Measurements from ENCODE around the gene NFATC2.

The NFATC2 gene

DNA sequence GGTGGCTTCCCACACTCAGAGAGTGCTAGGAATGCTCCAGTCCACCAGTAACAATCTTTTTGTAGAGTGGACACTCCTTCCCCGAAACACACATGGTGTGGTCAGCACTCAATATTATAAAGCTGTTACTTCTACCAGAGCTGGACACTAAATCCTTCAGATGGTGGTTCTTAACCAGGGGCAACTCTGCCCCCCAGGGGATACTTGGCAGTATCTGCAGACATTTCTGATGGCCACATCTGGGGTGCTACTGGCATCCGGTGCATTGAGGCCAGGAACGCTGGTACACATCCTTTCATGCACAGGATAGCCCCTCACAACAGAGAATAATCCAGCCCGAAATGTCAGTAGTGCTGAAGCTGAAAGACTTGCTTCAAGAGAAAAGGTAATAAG is 124.4 kb downstream of the NFATC2 start:
- 94% methylated on average over 4 of the region's 4 CpGs for WGBS
- Histone ChIP-seq H3K4me1 (ENCODE audit: insufficient read depth, low read length) (peaks cover 5% of the 10 kb centered on the region; the same call in 1 of the 2 replicates), H3K4me3 (ENCODE audit: low read length) (no peak overlapping the region), H3K27ac (ENCODE audit: low read depth, low read length) (no peak overlapping the region), H3K36me3 (ENCODE audit: insufficient read depth, low read length) (no peaks in the 10 kb centered on the region), H3K9me3 (ENCODE audit: insufficient read depth, low read depth, low read length) (no peaks in the 10 kb centered on the region), H3K9ac (ENCODE audit: low read depth, low read length) (no peak overlapping the region), H3K27me3 (ENCODE audit: insufficient read depth, low read length) (no peaks in the 10 kb centered on the region)

DNA sequence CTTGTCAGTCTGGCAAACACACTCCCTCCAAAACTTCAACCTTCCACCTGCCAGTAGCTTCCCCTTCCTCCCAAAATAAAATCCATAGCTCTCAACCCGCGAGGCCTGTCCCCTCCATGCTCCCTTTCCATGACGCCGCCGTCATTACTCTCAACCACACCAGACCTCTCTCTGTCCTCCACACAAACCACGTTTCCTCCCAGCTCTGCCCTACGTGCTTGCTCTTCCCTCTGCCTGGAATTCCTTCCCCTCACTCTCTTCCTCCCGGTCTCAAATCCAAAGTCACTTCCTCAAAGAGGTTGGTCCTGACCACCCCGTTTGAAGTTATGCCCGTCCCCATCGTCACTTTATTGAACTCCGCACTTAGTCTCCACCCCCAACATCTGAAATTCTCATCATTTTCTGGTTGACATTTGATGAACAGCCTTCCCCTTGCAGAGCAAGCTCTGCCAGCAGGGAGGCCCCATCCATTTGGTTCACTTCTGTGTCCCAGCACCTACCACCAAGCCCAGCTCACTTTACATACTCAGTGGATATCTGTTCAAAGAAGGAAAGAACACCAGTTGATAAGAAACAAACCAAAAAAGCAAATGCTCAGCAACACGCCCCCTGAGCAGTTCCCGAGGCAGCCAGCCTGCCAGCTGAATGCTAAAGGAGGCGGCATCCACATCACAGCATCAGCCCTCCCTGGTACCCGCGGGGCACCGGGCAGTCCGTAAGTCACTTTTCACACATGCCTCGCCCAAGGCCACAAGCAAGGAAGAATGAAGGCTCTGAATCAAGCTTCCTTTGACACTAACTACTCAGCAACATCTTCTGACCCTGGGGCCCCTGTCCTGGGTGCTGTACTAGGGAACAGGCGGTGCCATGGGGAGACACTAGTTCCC is 125.0 kb downstream of the NFATC2 start:
- no peak overlapping the region for H3K27ac ChIP-seq (ENCODE audit: low read depth, low read length)
- H3K4me3 ChIP-seq (ENCODE audit: low read length): no peak overlapping the region
- H3K36me3 ChIP-seq (ENCODE audit: insufficient read depth, low read length): no peaks in the 10 kb centered on the region
- no peaks in the 10 kb centered on the region for H3K27me3 ChIP-seq (ENCODE audit: insufficient read depth, low read length)
- H3K9ac ChIP-seq (ENCODE audit: low read depth, low read length): no peak overlapping the region
- H3K4me1 ChIP-seq (ENCODE audit: insufficient read depth, low read length): peaks cover 4% of the 10 kb centered on the region; the same call in 1 of the 2 replicates
- no peaks in the 10 kb centered on the region for H3K9me3 ChIP-seq (ENCODE audit: insufficient read depth, low read depth, low read length)
- 84% methylated on average over 21 of the region's 21 CpGs for WGBS

DNA sequence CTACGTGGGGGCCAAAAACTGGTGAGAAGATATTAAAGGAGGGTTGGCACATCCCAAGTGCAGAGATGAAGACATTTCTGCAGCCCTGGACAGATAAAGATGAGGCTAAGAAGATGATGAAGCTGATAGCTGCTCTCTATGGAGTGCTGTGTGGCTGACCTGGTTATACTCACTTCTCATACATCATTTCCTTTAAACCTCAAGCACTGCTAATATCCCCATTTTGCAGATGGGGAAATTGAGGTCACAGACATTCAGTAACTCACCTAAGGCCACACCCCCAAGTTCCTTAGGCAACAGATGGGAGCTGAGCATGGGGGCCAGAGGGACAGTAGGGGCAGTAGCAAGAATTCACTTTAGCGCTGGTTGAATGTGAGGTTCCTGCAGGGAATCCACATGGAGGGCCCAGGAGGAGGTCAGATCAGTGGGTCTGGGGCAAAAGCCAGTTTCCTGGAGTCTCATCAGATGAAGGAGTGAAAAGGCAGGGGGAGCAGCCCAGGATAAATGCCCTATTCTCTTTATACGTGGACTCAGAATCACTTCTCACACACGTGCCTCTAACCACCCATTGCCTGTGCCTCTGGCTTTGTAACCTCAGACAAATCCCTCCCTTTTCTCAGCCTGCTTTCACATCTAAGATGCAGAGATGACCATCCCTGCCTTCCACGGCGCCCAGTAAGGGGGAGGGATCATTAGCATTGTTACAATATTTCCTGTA is 125.8 kb downstream of the NFATC2 start:
- WGBS: 73% methylated on average over 6 of the region's 6 CpGs
- Histone ChIP-seq H3K9me3 (ENCODE audit: insufficient read depth, low read depth, low read length) (no peaks in the 10 kb centered on the region), H3K36me3 (ENCODE audit: insufficient read depth, low read length) (no peaks in the 10 kb centered on the region), H3K4me1 (ENCODE audit: insufficient read depth, low read length) (peaks cover 11% of the 10 kb centered on the region), H3K27ac (ENCODE audit: low read depth, low read length) (no peak overlapping the region), H3K9ac (ENCODE audit: low read depth, low read length) (no peak overlapping the region), H3K4me3 (ENCODE audit: low read length) (no peak overlapping the region), H3K27me3 (ENCODE audit: insufficient read depth, low read length) (no peaks in the 10 kb centered on the region)

DNA sequence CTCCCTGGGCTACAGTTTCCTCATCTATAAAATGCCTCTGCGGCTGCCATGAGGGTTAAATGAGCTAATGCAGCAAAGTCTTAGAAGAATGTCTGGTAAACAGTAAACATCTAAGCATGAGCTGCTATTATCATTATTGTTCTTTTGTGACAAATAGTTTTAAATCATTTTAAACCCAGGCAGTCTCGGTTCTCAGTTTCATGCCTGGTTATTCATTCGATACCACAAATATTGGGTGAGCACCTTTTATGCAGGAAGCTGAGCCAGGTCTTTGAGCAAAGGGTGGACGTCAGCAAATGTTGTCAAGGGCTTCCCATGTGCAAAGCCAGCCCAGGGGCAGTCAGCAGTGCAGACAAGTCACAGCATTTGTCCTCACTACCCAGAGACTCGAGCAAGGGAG is 128.7 kb downstream of the NFATC2 start:
- WGBS: 91% methylated on average over 4 of the region's 5 CpGs
- Histone ChIP-seq H3K9me3 (ENCODE audit: insufficient read depth, low read depth, low read length) (no peaks in the 10 kb centered on the region), H3K4me1 (ENCODE audit: insufficient read depth, low read length) (peaks cover 13% of the 10 kb centered on the region), H3K9ac (ENCODE audit: low read depth, low read length) (no peak overlapping the region), H3K27ac (ENCODE audit: low read depth, low read length) (no peak overlapping the region), H3K4me3 (ENCODE audit: low read length) (no peak overlapping the region), H3K36me3 (ENCODE audit: insufficient read depth, low read length) (no peaks in the 10 kb centered on the region), H3K27me3 (ENCODE audit: insufficient read depth, low read length) (no peaks in the 10 kb centered on the region)

DNA sequence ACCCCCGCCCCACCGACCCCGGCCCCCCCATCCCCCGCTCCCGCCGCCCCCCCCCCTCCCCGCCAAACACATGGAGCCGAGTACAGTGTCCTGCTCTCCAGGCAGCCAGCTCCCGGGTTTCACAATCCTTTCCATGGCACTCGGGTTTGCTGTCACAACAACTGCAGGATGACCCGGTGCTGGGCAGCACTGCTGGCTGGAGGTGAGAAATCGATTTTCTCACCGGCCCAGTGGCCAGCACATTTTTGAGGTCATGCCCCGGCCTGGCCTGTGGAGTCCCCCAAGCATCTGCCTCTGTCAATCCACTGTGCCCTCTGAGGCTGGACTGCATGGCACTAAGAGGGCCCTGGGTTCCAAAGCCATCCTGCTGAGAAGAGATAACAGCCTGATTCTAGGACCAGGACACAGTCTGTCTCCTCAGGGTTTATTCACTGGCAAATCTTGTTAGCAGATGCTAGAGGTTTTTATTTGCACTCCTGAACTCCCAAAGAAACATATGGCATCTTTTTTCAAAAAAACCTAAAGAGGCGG is 129.5 kb downstream of the NFATC2 start:
- Histone ChIP-seq H3K27me3 (ENCODE audit: insufficient read depth, low read length) (no peaks in the 10 kb centered on the region), H3K4me3 (ENCODE audit: low read length) (no peak overlapping the region), H3K36me3 (ENCODE audit: insufficient read depth, low read length) (no peaks in the 10 kb centered on the region), H3K4me1 (ENCODE audit: insufficient read depth, low read length) (peaks cover 13% of the 10 kb centered on the region), H3K9me3 (ENCODE audit: insufficient read depth, low read depth, low read length) (no peaks in the 10 kb centered on the region), H3K27ac (ENCODE audit: low read depth, low read length) (no peak overlapping the region), H3K9ac (ENCODE audit: low read depth, low read length) (no peak overlapping the region)
- 53% methylated on average over 9 of the region's 15 CpGs for WGBS

DNA sequence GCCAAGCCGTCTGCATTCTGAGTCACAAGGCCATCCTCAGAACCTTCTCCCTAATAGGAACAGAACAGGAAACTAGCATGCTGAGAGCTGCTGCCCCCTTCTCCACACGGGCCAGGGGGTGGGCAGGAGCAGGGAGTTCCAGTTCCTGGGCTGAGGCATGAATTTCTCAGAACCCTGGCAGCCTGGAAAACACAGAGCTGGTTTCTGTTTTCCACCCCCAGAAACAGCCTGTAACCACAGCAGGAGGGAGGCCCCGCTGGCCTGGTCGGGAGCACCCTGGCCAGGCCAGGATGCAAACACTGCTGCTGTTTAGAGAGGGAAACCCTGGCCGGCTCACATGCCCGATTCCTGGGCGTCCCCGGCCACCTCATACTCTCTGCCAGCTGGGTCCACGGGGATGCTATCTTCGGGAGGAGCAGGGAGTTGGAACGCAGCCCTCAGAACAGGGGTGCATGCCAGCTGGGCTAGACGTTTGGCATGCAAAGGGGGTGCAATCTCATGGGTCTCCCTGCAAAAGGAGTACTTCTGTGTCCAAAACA is 130.1 kb downstream of the NFATC2 start:
- Histone ChIP-seq H3K36me3 (ENCODE audit: insufficient read depth, low read length) (no peaks in the 10 kb centered on the region), H3K9me3 (ENCODE audit: insufficient read depth, low read depth, low read length) (no peaks in the 10 kb centered on the region), H3K9ac (ENCODE audit: low read depth, low read length) (no peak overlapping the region), H3K4me1 (ENCODE audit: insufficient read depth, low read length) (peaks cover 13% of the 10 kb centered on the region), H3K4me3 (ENCODE audit: low read length) (no peak overlapping the region), H3K27me3 (ENCODE audit: insufficient read depth, low read length) (no peaks in the 10 kb centered on the region), H3K27ac (ENCODE audit: low read depth, low read length) (no peak overlapping the region)
- WGBS: 47% methylated on average over 12 of the region's 12 CpGs

DNA sequence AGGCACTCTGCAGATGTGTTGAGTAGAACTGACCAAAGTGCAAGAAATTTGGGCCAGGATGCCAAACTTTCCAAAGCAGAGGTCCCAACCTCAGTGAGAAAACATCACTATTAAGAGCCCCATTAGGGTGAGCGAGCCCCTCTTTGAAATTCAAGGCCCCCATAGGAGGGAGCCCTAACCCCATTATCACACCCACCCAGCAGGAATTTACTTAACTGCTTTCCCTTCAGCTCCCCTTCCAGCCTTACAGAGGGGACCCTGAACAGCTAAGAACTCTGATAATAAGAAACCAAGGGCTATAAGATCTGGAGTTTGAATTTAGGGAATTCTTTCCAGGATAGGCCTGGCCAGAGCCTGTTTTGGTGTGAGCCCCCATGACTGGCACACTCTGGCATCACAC is 130.6 kb downstream of the NFATC2 start:
- 56% methylated on average over 1 of the region's 1 CpG for WGBS
- no peak overlapping the region for H3K9ac ChIP-seq (ENCODE audit: low read depth, low read length)

DNA sequence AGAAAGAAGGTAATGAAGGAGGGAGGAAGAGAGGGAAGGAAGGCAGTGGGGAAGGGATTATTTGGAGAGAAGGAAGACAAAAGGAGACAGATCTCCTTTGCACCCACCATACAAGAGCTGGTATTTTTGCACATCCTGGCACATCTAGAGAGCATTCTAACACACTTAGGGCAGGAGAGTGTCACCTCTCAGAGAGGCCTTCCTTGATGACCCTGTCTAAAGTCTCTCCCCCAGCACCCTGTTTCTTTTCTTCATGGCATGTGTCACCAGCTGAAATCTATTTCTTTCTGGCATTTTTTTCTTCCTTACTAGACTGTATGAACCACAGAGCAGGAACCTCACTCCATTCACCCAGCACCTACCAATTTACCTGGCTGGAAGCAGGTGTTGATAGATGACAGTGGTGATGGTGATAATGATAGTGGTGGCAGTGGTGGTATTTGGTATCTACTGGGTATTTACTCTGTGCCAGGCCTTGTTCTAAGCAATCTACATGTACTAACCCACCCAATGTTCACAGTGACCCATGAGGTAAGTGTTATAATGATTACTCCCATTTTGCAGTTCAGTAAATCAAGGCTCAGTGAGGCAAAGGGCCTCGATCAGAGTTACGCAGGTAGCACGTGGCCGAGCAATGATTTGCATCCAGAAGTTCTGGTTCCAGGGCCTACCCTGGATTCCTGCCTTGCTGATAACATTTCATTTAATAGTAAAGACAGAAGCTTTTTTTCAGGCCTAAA is 131.8 kb downstream of the NFATC2 start:
- Histone ChIP-seq H3K27ac (ENCODE audit: low read depth, low read length) (no peak overlapping the region), H3K4me3 (ENCODE audit: low read length) (no peak overlapping the region), H3K4me1 (ENCODE audit: insufficient read depth, low read length) (peaks cover 9% of the 10 kb centered on the region), H3K9me3 (ENCODE audit: insufficient read depth, low read depth, low read length) (no peaks in the 10 kb centered on the region), H3K36me3 (ENCODE audit: insufficient read depth, low read length) (no peaks in the 10 kb centered on the region), H3K9ac (ENCODE audit: low read depth, low read length) (no peak overlapping the region), H3K27me3 (ENCODE audit: insufficient read depth, low read length) (no peaks in the 10 kb centered on the region)
- WGBS: 96% methylated on average over 4 of the region's 4 CpGs

More for the DNA sequence above, 130.6 kb downstream of the NFATC2 start:
- no peak overlapping the region for H3K4me3 ChIP-seq (ENCODE audit: low read length)
- H3K36me3 ChIP-seq (ENCODE audit: insufficient read depth, low read length): no peaks in the 10 kb centered on the region
- no peaks in the 10 kb centered on the region for H3K9me3 ChIP-seq (ENCODE audit: insufficient read depth, low read depth, low read length)
- H3K27me3 ChIP-seq (ENCODE audit: insufficient read depth, low read length): no peaks in the 10 kb centered on the region
- peaks cover 11% of the 10 kb centered on the region for H3K4me1 ChIP-seq (ENCODE audit: insufficient read depth, low read length)
- H3K27ac ChIP-seq (ENCODE audit: low read depth, low read length): no peak overlapping the region

DNA sequence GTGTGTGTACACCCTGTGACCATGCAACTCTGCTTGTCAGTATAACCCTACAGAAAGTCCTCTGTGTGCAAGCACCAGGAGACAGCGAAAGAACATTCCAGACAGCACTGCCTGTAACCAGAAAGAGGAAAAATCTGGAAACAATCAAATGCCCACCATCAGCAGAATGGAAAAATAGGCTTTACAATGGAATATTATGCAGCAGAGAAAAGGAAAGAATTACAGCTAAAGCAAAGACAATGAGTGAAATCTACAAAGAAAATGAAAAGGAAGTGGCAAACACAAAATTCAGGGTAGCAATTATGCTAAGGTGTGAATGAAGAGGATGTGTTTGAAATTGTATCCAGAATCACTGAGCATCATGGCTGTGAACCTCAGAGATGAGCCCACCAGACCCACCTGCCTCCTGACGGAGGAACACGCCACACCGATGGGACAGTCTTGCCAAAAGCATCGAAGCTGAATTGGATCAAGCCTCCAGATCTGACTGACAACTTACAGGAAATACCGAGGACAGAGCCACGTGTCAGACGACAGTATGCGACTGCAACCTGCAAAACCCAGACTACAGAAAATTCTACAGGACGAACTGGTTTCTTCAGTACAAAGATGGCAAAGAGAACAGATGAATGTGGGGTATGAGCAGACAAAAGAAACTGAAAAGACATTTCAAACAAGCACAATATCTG is 133.2 kb downstream of the NFATC2 start:
- Histone ChIP-seq H3K4me3 (ENCODE audit: low read length) (no peak overlapping the region), H3K9me3 (ENCODE audit: insufficient read depth, low read depth, low read length) (no peaks in the 10 kb centered on the region), H3K9ac (ENCODE audit: low read depth, low read length) (no peak overlapping the region), H3K36me3 (ENCODE audit: insufficient read depth, low read length) (no peaks in the 10 kb centered on the region), H3K4me1 (ENCODE audit: insufficient read depth, low read length) (peaks cover 9% of the 10 kb centered on the region), H3K27me3 (ENCODE audit: insufficient read depth, low read length) (no peaks in the 10 kb centered on the region), H3K27ac (ENCODE audit: low read depth, low read length) (no peak overlapping the region)
- 86% methylated on average over 10 of the region's 10 CpGs for WGBS

DNA sequence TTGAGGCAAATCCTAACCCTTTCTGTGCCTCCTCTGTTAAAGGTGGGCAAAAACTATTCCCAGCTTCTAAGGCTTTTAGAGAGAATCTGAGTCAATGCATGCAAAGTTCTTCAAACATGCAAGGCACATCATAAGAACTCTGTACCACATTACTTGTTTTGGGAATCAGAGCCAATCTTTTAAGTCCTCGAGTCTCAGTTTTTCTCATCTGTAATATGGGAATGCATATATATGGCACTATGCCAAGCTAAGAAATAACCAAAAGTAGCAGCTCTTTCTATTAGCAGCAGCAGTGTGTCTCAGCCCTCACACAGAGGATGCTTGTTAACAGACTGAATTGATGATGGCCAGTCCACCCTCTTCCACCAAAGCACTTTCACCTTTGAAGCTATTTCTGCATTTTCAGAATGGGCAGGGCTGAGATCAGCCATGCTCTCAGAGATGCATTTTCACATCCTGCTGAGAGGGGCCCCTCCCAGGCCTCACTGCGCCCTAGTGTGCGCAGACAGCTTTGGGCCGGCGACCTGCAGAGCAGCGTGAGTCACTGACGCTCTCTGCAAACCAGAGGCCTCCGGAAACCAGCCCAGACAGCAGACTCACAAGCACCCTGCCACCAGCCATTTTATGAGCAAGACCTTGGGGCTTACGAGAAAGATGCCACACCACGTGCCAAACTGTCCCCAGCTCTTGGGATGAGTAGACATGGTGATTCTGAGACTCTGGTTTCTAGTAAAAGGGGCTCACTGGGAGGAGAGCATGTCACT is 138.0 kb downstream of the NFATC2 start:
- H3K9me3 ChIP-seq (ENCODE audit: insufficient read depth, low read depth, low read length): no peaks in the 10 kb centered on the region
- no peak overlapping the region for H3K4me3 ChIP-seq (ENCODE audit: low read length)
- no peak overlapping the region for H3K9ac ChIP-seq (ENCODE audit: low read depth, low read length)
- no peaks in the 10 kb centered on the region for H3K36me3 ChIP-seq (ENCODE audit: insufficient read depth, low read length)
- WGBS: 49% methylated on average over 10 of the region's 10 CpGs
- no peak overlapping the region for H3K27ac ChIP-seq (ENCODE audit: low read depth, low read length)
- H3K27me3 ChIP-seq (ENCODE audit: insufficient read depth, low read length): no peaks in the 10 kb centered on the region
- H3K4me1 ChIP-seq (ENCODE audit: insufficient read depth, low read length): no peaks in the 10 kb centered on the region
